Smooth muscle cell (in vitro differentiated cells): ENCODE results near the gene CAPN9. TPM values are rescaled to one million over a fixed set of nuclear protein-coding genes. Genes with fewer than 3 reads are reported as not detected.

ENCODE experiments used
- DNase-seq: peaks from one replicate; lab custom pipeline; 2025; ENCODE audit not compliant: unreplicated experiment; lab: John Stamatoyannopoulos, UW
- H2AFZ ChIP-seq: fragments of 200-600 bp; sonication (generic); 2 replicates; pipeline ENCODE4 v1.6.0; 2016; ENCODE audit warnings: antibody characterized with exemption, low read depth, mild to moderate bottlenecking
- H3F3A ChIP-seq: fragments of 200-600 bp; sonication (generic); 2 replicates; pipeline ENCODE4 v1.6.0; 2017; ENCODE audit warnings: antibody characterized with exemption, low read depth
- H3K27ac ChIP-seq: fragments of 200-600 bp; sonication (generic); 2 replicates; pipeline ENCODE4 v1.5.1; 2016; ENCODE audit warnings: low read depth, mild to moderate bottlenecking
- H3K27me3 ChIP-seq: fragments of 200-600 bp; sonication (generic); 2 replicates; pipeline ENCODE4 v1.6.1; 2016; ENCODE audit warnings: low read depth, mild to moderate bottlenecking
- H3K36me3 ChIP-seq: fragments of 200-600 bp; sonication (generic); 2 replicates; pipeline ENCODE4 v1.5.1; 2016; ENCODE audit warnings: low read depth
- H3K4me1 ChIP-seq: fragments of 200-600 bp; sonication (generic); 2 replicates; pipeline ENCODE4 v1.5.1; 2016; ENCODE audit warnings: low read depth
- H3K4me2 ChIP-seq: fragments of 200-600 bp; sonication (generic); 2 replicates; pipeline ENCODE4 v1.6.0; 2016; ENCODE audit warnings: mild to moderate bottlenecking
- H3K4me3 ChIP-seq: fragments of 200-600 bp; sonication (generic); 2 replicates; pipeline ENCODE4 v1.5.1; 2016; ENCODE audit warnings: mild to moderate bottlenecking
- H3K79me2 ChIP-seq: fragments of 200-600 bp; sonication (generic); 2 replicates; pipeline ENCODE4 v1.6.0; 2016; ENCODE audit warnings: low read depth, mild to moderate bottlenecking
- H3K9ac ChIP-seq: fragments of 200-600 bp; sonication (generic); 2 replicates; pipeline ENCODE4 v1.6.0; 2016; ENCODE audit warnings: low read depth
- H3K9me3 ChIP-seq: fragments of 200-600 bp; sonication (generic); replicated peaks from 2 replicates; pipeline ENCODE4 v1.5.1; 2016; ENCODE audit warnings: low read depth
- H4K20me1 ChIP-seq: fragments of 200-600 bp; sonication (generic); 2 replicates; pipeline ENCODE4 v1.6.0; 2016; ENCODE audit warnings: low read depth
- CTCF ChIP-seq: fragments of 200-600 bp; sonication (generic); IDR thresholded peaks from 2 replicates; pipeline ENCODE4 v1.5.1; 2017; ENCODE audit warnings: borderline replicate concordance, mild to moderate bottlenecking, antibody characterized with exemption; ENCODE audit not compliant: insufficient read depth, poor library complexity, severe bottlenecking
- WGBS: methylation state at CpG from one replicate; pipeline ENCODE4 v1.1.7; 2016; ENCODE audit warnings: low lambda C conversion rate; 5-methylcytosine and 5-hydroxymethylcytosine counted together
- polyA plus RNA-seq: library from polyadenylated mRNA; unstranded; fragments of >200 nt; fragmentation: Nextera tagmentation; extraction: Ambion mirVana; gene quantifications from 2 replicates; pipeline ENCODE4 v1.2.1, GENCODE V29; 2016
- total RNA-seq: library from RNA; depleted of rRNA; stranded (reverse); fragments of >200 nt; gene quantifications from 2 replicates; pipeline ENCODE4 v1.2.3, GENCODE V29; 2014

Gene CAPN9
- total and polyA plus RNA-seq, 2 experiments from 2014 or later = not detected

- H3K4me3 ChIP-seq = no peak overlapping the region
- no peak for DNase-seq
- no peaks in the 10 kb centered on the region for H3K79me2 ChIP-seq
- H3K4me1 ChIP-seq = no peaks in the 10 kb centered on the region
- no peak overlapping the region for H3K27ac ChIP-seq
- peak overlapping the region; percentile 26 for H2AFZ ChIP-seq
- TF ChIP-seq CTCF = no peak
- no peak overlapping the region for H3K9ac ChIP-seq
- H3K9me3 ChIP-seq = no peaks in the 10 kb centered on the region
- no peaks in the 10 kb centered on the region for H3K36me3 ChIP-seq
- no peaks in the 10 kb centered on the region for H3F3A ChIP-seq
- no peak overlapping the region for H3K4me2 ChIP-seq
- H4K20me1 ChIP-seq = no peaks in the 10 kb centered on the region
- no peaks in the 10 kb centered on the region for H3K27me3 ChIP-seq
- WGBS = 91% methylated on average over 5 of the region's 5 CpGs
Observed at GRCh38 chr1:230753191-230753585, 6.0 kb downstream of the CAPN9 start.

- Histone ChIP-seq H3K9me3 (no peaks in the 10 kb centered on the region), H3K27me3 (no peaks in the 10 kb centered on the region), H4K20me1 (no peaks in the 10 kb centered on the region), H3K4me3 (no peak overlapping the region), H3F3A (no peaks in the 10 kb centered on the region), H2AFZ (peak overlapping the region; percentile 26), H3K79me2 (no peaks in the 10 kb centered on the region), H3K36me3 (no peaks in the 10 kb centered on the region), H3K4me1 (no peaks in the 10 kb centered on the region), H3K27ac (no peak overlapping the region), H3K4me2 (peak overlapping the region; percentile 43), H3K9ac (no peak overlapping the region)
- TF ChIP-seq CTCF = no peak
- 32% methylated on average over 22 of the region's 24 CpGs for WGBS
- DNase-seq = no peak
Observed at GRCh38 chr1:230753586-230754251, 6.5 kb downstream of the CAPN9 start.

GRCh38 chr1:230754796-230755195 lies 7.6 kb downstream of the CAPN9 start:
- Histone ChIP-seq H3K36me3 (no peaks in the 10 kb centered on the region), H3K9ac (no peak overlapping the region), H2AFZ (no peak overlapping the region), H3F3A (peaks cover 7% of the 10 kb centered on the region), H3K4me3 (no peak overlapping the region), H3K79me2 (no peaks in the 10 kb centered on the region), H3K4me1 (peaks cover 4% of the 10 kb centered on the region), H3K4me2 (no peak overlapping the region), H3K9me3 (no peaks in the 10 kb centered on the region), H3K27me3 (no peaks in the 10 kb centered on the region), H4K20me1 (no peaks in the 10 kb centered on the region), H3K27ac (no peak overlapping the region)
- no peak for TF ChIP-seq CTCF
- 92% methylated on average over 3 of the region's 3 CpGs for WGBS
- DNase-seq = no peak
